ENCODE measurements around the gene GAS2. TPM values are rescaled to one million over a fixed set of nuclear protein-coding genes. Genes with fewer than 3 reads are reported as not detected.
"Not testable (repeated sequence)": the region's sequence is repeated elsewhere in the genome, so short reads cannot be mapped to it uniquely, and the experiment has no call there.

GAS2 gene
- 2.7 and 5.0 TPM in 2 replicates for total RNA-seq (2014; rRNA removed; shearing (Covaris generic); ENCODE audit: low replicate concordance)

- no peak for DNase-seq (ENCODE audit: low read depth)
- in situ Hi-C loops (cut with HindIII; ENCODE audit: low pct_unique_long_range_greater_than_20kb, low sequenced_read_pairs): no loop called here
These were observed at the start of gene GAS2 for GRCh38 chr11:22666325-22666687. Gene GAS2, plus strand, starts transcription at chr11:22666611. Its CDS starts 8,259 bp downstream, at chr11:22674870.

DNA sequence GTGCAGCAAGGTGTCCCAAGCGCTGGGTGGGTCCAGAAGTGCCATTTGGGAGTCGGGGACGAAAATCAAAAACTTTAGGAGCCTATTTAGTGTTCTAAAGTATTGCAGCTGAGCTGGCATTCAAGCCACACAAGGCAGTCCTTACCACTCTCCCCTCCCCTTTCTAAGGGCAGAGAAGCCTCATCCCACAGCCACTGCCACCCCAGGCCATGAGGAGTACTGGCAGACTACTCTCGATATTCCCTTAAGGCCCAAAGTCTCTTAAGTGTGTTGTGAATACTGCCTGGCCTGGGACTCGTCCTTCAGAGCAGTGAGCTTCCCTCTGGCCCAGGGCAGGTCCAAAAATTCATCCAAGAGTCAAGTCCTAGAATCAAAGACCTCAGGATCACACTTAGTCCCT, 48.5 kb upstream of the GAS2 start:
- DNase-seq (ENCODE audit: low read depth): no peak
- in situ Hi-C loops (cut with HindIII; ENCODE audit: low pct_unique_long_range_greater_than_20kb, low sequenced_read_pairs): no loop called here

DNA sequence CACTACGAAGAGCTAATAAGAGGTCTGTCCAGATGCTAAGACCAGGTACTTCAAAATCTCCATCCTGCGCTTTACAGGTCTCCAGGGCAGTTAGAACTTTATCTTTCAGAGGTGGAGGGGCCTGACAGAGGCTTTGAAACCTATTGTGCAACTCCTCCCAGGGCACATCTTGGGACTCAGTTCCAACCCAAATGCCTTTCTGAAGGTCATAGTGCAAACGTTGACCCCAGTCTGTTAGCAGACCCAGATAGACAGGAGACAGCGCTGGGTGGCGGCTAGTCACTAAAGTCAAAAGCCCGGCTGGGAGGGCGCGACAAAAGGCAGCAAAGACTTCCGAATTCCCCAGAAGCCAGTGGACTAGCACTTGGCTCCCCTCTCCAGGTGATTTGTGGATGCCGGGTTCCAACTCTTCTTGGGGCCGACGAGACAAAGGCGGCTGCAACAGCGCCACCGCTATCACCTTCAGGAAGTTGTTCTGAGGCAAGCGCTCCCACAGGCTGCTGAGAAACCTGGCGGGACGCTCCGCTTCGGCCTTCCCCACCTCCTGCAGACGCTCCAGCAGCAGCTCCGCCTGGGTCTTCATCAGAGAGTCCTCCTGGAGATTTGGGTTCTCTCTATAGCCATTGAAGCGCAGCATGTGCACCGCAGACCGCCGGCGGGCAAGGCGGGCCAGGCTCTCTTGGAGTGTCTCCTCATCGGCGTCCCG, 41.5 kb upstream of the GAS2 start:
- peak; percentile 78 for DNase-seq (ENCODE audit: low read depth)
- in situ Hi-C loops (cut with HindIII; ENCODE audit: low pct_unique_long_range_greater_than_20kb, low sequenced_read_pairs): no loop called here

DNA sequence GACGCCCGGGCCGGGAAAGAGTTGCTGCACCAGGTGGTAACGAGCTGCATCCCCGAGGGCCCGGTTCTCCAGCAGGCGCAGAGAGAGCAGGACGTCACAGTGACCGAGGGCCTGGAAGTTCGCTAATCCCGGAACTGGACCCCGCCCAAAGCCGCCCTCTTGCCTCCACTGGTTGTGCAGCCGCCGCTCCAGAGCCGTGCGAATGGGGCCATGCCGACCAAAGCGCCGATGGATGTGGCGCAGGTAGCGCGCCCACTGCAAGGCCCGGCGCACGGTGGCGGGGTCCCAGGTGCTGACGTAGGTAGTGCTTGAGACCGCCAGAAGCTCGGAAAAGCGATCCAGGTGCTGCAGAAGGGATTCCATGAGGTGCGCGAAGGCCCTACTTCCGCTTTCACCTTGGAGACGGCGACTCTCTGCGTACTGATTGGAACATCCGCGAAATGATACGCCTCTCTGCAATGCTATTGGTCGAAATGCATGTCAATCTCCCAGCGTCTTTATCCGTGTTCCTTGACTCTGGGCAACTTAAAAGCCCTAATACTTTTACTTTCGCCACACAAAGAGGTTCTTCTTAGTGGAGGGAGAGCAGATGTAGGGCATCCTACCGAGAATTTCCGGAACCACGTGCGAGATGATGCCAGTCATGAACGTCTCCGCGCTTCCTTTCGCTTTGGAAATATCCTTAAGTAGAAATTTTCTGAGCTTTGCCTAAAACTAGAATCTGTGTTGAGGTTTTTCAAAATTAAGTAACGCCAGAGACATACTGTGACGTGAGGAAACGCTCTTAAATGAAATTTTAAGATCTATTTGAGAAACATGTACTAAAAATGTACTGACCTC, 40.7 kb upstream of the GAS2 start, which contains the start of gene FANCF:
FANCF (minus strand) TSS at position 376 of the 840 bp plus-strand sequence; CDS start at position 363, 13 bp downstream.
- in situ Hi-C loops (cut with HindIII; ENCODE audit: low pct_unique_long_range_greater_than_20kb, low sequenced_read_pairs): no loop called here
- DNase-seq (ENCODE audit: low read depth): peak; percentile 97

DNA sequence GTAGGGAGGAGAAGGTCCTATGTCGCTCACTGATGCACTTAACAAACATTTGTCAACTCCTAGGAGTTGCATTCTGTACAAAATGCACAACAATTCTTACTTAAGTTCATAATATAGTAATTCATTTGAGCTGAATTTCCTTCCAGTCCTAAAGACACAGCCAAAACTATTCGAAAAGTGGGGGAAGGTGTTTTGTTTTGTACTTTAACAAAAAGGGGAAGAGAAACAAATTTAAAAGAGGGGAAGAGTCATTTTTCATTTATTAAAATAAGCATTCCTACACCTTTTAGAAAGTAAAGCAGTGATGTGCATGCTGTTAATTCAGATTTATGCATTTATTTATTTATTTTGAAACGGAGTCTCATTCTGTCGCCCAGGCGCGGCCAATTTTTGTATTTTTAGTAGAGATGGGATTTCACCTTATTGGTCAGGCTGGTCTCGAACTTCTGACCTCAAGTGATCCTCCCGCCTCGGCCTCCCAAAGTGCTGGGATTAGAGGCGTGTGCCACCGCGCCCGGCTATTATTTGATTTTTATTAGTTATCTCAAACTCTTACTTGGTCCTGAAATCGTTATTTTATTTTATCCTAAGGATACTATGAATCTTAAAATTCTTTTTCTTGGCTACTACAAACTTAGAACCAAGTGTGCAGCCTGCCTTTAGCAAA, 39.7 kb upstream of the GAS2 start:
- in situ Hi-C loops (cut with HindIII; ENCODE audit: low pct_unique_long_range_greater_than_20kb, low sequenced_read_pairs): no loop called here
- no peak for DNase-seq (ENCODE audit: low read depth)

GRCh38 chr11:22627421-22627820, 39.0 kb upstream of the GAS2 start:
- no peak for DNase-seq (ENCODE audit: low read depth)
- in situ Hi-C loops (cut with HindIII; ENCODE audit: low pct_unique_long_range_greater_than_20kb, low sequenced_read_pairs): no loop called here

GRCh38 chr11:22633354-22633902, 33.0 kb upstream of the GAS2 start:
- no peak for DNase-seq (ENCODE audit: low read depth)
- in situ Hi-C loops (cut with HindIII; ENCODE audit: low pct_unique_long_range_greater_than_20kb, low sequenced_read_pairs): no loop called here

DNA sequence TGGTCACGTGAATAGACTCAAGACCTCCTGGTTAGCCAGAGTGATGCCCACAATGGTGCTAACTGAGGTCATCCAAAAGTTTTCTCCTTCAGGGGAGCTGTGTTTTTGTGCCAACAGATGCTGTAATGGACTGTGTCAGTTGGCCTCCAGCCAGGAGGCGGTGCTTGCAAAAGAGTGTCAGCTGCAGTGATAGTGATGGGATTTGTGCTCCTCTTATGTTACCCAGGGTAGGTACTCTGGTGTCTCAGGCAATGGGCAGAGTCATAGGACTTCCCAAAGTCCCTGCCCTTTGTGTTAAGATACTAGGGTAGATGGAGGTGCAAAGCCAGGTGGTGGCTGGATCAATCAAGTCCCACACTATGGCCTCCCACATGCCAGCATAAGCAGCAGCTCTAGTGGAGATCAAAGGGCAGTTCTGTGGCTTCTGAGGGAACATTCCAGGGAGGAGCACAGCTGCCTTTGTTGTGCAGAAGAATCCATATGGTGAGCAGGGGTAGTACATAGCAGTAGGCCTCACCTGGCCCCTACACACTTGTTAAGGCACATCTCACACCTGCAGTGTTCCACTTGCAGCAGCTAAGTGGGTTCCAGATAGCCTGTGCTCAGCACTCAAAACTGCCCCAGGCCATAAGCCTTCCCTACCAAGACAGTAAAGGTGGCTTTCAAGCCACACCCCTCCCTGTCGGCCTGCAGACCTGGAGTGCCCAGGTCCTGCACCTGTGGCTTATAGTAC, 31.3 kb upstream of the GAS2 start:
- in situ Hi-C loops (cut with HindIII; ENCODE audit: low pct_unique_long_range_greater_than_20kb, low sequenced_read_pairs): no loop called here

GRCh38 chr11:22635689-22636088, 30.7 kb upstream of the GAS2 start:
- in situ Hi-C loops (cut with HindIII; ENCODE audit: low pct_unique_long_range_greater_than_20kb, low sequenced_read_pairs): no loop called here
- no peak for DNase-seq (ENCODE audit: low read depth)

More for the DNA sequence above, 31.3 kb upstream of the GAS2 start:
- peak; percentile 55 for DNase-seq (ENCODE audit: low read depth)

GRCh38 chr11:22640862-22641261, 25.5 kb upstream of the GAS2 start:
- DNase-seq (ENCODE audit: low read depth): no peak
- in situ Hi-C loops (cut with HindIII; ENCODE audit: low pct_unique_long_range_greater_than_20kb, low sequenced_read_pairs): no loop called here

- in situ Hi-C loops (cut with HindIII; ENCODE audit: low pct_unique_long_range_greater_than_20kb, low sequenced_read_pairs): no loop called here
- no peak for DNase-seq (ENCODE audit: low read depth)
These were observed 24.9 kb upstream of the GAS2 start for GRCh38 chr11:22641559-22641958.

DNA sequence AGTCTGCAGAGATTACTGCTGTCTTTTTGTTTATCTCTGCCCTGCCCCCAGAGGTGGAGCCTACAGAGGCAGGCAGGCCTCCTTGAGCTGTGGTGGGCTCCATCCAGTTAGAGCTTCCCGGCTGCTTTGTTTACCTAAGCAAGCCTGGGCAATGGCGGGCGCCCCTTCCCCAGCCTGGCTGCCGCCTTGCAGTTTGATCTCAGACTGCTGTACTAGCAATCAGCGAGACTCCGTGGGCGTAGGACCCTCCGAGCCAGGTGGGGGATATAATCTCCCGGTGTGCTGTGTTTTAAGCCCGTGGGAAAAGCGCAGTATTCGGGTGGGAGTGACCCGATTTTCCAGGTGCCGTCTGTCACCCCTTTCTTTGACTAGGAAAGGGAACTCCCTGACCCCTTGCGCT, 14.1 kb upstream of the GAS2 start:
- DNase-seq (ENCODE audit: low read depth); in situ Hi-C loops (cut with HindIII; ENCODE audit: low pct_unique_long_range_greater_than_20kb, low sequenced_read_pairs): not testable (repeated sequence)

GRCh38 chr11:22656130-22656529, 10.3 kb upstream of the GAS2 start:
- in situ Hi-C loops (cut with HindIII; ENCODE audit: low pct_unique_long_range_greater_than_20kb, low sequenced_read_pairs): no loop called here
- no peak for DNase-seq (ENCODE audit: low read depth)

DNA sequence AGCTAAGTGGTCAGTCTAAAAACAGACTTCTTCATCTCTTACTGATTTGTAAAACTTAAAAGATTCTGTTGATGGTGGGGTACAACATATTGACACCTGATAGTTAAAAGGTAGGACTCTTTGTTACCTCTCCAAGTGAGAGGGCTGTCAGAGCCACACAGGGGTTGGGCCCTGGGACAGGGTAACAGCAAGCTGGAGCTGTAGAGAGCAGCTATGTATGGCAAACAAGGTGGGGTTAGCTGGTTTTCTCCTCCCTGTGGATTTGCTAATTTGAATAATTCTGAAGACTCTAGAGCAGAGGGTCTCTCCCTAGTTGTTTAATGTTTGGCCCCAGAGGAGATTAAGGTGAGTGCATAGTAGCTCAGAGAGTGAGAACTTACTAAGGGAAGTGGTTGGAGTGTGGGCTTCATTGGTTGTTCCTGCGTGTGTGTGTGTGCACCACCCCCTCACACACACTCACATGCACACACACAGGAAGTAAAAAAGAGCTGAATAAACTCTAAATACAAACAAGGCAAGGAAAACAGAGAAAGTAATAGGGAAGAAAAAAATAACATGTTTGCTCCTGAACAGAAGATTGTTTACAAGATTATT, 9.2 kb upstream of the GAS2 start:
- in situ Hi-C loops (cut with HindIII; ENCODE audit: low pct_unique_long_range_greater_than_20kb, low sequenced_read_pairs): no loop called here
- DNase-seq (ENCODE audit: low read depth): no peak

GRCh38 chr11:22659783-22660182, 6.6 kb upstream of the GAS2 start:
- in situ Hi-C loops (cut with HindIII; ENCODE audit: low pct_unique_long_range_greater_than_20kb, low sequenced_read_pairs): no loop called here
- DNase-seq (ENCODE audit: low read depth): no peak

DNA sequence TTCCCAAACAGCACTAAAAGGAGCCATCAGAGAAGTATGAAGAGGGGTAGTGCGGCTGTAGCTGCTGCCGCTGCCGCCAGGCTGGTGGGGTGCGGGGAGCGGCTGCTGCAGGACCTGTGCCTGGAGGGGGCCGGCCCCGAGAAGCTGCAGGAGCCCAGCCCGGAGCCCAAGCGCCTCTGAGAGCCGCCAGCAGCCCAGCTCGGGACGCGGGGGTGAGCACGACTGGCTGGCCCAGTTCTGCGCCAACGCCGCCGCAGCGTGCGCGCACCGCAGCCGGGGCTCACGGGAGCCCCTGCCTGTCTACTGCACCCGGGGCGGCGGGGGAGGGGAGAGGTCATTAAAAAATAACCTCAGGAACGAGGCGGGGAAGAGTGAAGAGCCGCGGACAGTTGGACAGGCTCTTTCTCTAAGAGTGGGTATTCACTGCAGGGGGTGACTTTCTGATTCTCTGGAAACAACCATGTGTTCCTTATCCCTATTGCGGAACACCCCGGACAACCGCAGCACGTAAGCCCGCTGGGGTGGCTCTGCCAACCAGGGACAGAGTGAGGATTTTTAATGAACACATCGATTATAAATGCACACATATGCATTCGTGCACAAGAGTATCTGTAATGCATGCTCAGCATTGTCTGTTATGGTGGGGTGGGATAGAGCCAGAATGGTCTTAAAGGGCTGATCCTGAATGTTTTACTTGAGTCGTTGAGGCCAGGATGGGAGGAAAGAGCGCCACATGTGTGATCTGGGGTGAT, 453 bp downstream of the GAS2 start:
- DNase-seq (ENCODE audit: low read depth): no peak
- in situ Hi-C loops (cut with HindIII; ENCODE audit: low pct_unique_long_range_greater_than_20kb, low sequenced_read_pairs): no loop called here

Measured in Caki2 (cell line).